Neutrophil (primary cell): Measurements from ENCODE around the gene CA6.
A peak's percentile ranks its signal among the peaks of the same experiment; 100 is the strongest.
"Not testable (repeated sequence)": the region's sequence is repeated elsewhere in the genome, so short reads cannot be mapped to it uniquely, and the experiment has no call there.

Experiments used
- H3K27ac ChIP-seq: fragments of 200-600 bp; sonication (generic); 2 replicates; pipeline ENCODE4 v1.5.1; 2016; ENCODE audit warnings: mild to moderate bottlenecking, moderate library complexity
- H3K27me3 ChIP-seq: fragments of 200-600 bp; sonication (generic); 2 replicates; pipeline ENCODE4 v1.6.0; 2016; ENCODE audit warnings: mild to moderate bottlenecking
- H3K36me3 ChIP-seq: fragments of 200-600 bp; sonication (generic); 2 replicates; pipeline ENCODE4 v1.5.1; 2017
- H3K4me1 ChIP-seq, 2 experiments: fragments of 200-600 bp in 1 of 2; sonication (generic) in 1 of 2; 1 replicate in 1 of 2; 2 replicates in 1 of 2; pipeline versions ENCODE4 v1.5.1 to v1.6.1; 2013 to 2016; ENCODE audit warnings: low read depth in 1 of 2, low read length in 1 of 2, mild to moderate bottlenecking in 1 of 2, moderate library complexity in 1 of 2; ENCODE audit not compliant: control insufficient read depth in 1 of 2, insufficient read depth in 1 of 2
- H3K4me3 ChIP-seq, 2 experiments: fragments of 200-600 bp in 1 of 2; sonication (generic) in 1 of 2; 1 replicate in 1 of 2; 2 replicates in 1 of 2; pipeline ENCODE4 v1.5.1; 2013 to 2016; ENCODE audit warnings: low read depth in 1 of 2, low read length in 1 of 2, mild to moderate bottlenecking in 1 of 2, moderate library complexity in 1 of 2
- H3K9me3 ChIP-seq: fragments of 200-600 bp; sonication (generic); 2 replicates; pipeline ENCODE4 v1.5.1; 2016
- TF ChIP-seq, protein P1 (sequence below): fragments of 200-600 bp; sonication (generic); IDR thresholded peaks from 2 replicates; pipeline ENCODE4 v1.5.1; 2016; ENCODE audit warnings: antibody characterized with exemption

Gene CA6

DNA sequence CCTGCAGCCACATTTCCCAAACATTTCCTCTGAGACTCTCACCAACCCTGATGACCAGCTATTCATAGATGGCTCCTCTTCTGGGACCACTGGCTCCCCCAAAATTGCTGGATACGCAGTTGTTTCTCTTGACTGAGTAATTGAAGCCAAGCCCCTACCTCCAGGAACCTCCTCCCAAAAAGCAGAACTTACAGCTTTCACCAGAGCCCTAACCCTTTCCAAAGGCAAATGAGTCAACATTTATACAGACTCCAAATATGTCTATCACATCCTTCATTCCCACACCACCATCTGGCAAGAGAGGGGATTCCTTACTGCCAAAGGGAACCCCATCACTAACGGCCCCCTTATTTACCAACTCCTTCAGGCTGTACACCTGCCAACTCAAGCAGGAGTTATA lies 20.3 kb upstream of the CA6 start:
- peaks cover 24 to 36% of the 10 kb centered on the region in 2 experiments for H3K4me1 ChIP-seq

DNA sequence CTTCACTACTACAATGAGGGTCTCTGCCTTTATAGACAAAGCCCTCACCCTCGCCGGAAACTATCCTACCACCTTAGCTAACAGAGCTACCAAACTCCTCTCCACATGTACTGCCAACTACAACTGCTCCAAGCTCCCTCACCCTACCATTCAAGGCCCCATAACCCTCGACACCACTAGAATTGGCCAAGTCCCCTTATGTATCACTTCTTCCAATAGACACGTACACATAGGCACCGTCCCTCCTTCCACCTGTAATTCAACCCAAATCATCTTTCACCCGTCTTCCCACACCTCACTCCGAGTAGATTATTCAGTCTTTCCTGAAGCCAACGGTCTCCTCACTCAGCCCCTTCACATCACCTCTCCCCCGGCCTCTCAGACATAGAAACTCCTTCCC lies 19.7 kb upstream of the CA6 start:
- TF ChIP-seq, protein P1, sequence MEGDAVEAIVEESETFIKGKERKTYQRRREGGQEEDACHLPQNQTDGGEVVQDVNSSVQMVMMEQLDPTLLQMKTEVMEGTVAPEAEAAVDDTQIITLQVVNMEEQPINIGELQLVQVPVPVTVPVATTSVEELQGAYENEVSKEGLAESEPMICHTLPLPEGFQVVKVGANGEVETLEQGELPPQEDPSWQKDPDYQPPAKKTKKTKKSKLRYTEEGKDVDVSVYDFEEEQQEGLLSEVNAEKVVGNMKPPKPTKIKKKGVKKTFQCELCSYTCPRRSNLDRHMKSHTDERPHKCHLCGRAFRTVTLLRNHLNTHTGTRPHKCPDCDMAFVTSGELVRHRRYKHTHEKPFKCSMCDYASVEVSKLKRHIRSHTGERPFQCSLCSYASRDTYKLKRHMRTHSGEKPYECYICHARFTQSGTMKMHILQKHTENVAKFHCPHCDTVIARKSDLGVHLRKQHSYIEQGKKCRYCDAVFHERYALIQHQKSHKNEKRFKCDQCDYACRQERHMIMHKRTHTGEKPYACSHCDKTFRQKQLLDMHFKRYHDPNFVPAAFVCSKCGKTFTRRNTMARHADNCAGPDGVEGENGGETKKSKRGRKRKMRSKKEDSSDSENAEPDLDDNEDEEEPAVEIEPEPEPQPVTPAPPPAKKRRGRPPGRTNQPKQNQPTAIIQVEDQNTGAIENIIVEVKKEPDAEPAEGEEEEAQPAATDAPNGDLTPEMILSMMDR, result no peak
- Histone ChIP-seq H3K4me1 (peaks cover 18 to 31% of the 10 kb centered on the region in 2 experiments), H3K27ac (peak overlapping the region; percentile 77), H3K36me3 (no peaks in the 10 kb centered on the region), H3K27me3 (no peaks in the 10 kb centered on the region), H3K9me3 (no peaks in the 10 kb centered on the region), H3K4me3 (no peak overlapping the region)

More for the DNA sequence above, 20.3 kb upstream of the CA6 start:
- H3K27me3 ChIP-seq, result no peaks in the 10 kb centered on the region
- no peaks in the 10 kb centered on the region for H3K9me3 ChIP-seq
- H3K36me3 ChIP-seq, result no peaks in the 10 kb centered on the region
- peak overlapping the region; percentile 77 for H3K27ac ChIP-seq
- H3K4me3 ChIP-seq, result no peak overlapping the region
- TF ChIP-seq, protein P1, result no peak

DNA sequence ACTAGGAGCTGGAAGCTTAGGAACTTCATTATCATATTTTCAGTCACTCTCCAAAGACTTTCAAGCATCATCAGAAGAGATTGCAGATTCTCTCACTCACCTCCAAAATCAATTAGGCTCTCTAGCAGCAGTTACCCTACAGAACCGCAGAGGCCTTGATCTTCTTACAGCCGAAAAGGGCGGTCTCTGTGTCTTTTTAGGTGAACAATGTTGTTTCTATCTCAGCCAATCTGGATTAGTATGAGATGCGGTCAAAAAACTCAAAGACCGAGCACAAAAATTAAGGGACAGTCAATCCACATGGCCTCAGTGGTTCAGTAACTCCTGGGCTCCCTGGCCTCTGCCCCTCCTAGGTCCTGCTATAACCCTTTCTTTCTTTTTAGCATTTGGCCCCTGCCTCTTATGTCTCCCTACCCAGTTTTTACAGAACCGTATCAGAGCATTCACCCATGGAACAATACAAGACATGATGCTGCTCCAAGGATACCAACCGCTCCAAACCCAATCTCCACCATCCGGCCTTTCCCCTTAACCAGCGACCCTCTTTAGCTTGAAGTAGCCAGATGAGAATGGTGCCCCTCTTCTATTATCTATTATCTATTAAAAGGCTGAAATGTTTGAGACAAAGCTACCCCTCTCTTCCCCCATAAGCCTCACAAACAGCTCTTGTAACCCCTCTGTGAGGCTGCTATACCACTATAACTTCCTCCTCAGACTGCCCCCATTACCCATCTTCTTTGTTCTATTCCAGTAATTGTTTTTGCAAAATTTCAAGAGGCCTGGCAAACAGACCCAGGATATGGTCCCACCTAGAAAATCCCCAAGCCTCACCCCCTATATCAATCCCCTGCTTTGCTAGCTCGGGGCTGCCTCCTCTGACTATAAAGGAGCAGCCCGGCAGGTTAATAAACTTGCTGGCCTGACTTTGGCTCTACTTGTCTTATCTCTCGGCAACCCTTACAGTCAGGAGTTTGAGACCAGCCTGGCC lies 18.7 kb upstream of the CA6 start:
- no peaks in the 10 kb centered on the region for H3K27me3 ChIP-seq
- TF ChIP-seq, protein P1, result no peak
- no peaks in the 10 kb centered on the region for H3K36me3 ChIP-seq
- H3K4me3 ChIP-seq, result no peak overlapping the region
- peaks cover 16 to 28% of the 10 kb centered on the region in 2 experiments for H3K4me1 ChIP-seq
- no peaks in the 10 kb centered on the region for H3K9me3 ChIP-seq
- H3K27ac ChIP-seq, result peak overlapping the region; percentile 77

DNA sequence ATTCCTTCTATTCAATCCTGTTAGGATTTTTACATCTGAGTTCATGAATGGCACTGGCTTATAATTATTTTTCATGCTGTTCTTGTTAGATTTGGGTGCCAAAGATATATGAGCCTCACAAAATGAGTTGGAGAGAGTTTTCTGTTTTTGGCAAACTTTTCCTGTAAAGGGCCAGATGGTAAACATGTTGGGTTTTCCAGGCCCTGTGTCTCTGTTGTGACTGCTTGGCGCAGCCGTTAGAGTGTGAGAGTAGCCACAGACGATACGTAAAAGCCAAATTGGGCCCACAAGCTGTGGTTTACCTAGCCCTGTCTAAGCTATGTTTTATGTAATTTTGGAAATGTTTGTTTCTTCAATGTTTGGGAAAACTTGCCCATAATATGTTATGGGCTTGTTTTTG lies 15.6 kb upstream of the CA6 start:
- TF ChIP-seq, protein P1, result no peak
- H3K27ac ChIP-seq, result no peak overlapping the region
- no peaks in the 10 kb centered on the region for H3K27me3 ChIP-seq
- H3K4me3 ChIP-seq, result no peak overlapping the region
- peaks cover 11 to 15% of the 10 kb centered on the region in 2 experiments for H3K4me1 ChIP-seq
- H3K36me3 ChIP-seq, result no peaks in the 10 kb centered on the region
- H3K9me3 ChIP-seq, result no peaks in the 10 kb centered on the region

DNA sequence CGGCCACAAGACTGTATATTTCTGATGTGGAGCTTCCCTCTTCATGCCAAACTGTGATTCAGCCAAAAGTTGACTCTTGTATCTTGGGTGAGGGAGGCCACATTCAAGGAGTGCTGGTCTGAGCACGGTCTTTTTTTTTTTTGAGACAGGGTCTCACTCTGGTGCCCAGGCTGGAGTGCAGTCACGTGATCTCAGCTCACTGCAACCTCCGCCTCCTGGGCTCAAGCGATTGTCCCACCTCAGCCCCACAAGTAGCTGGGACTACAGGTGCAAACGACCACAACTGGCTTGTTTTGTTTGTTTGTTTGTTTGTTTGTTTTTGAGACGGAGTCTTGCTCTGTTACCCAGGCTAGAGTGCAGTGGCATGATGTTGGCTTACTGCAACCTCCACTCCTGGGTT lies 8.6 kb upstream of the CA6 start:
- H3K36me3 ChIP-seq, H3K27me3 ChIP-seq, H3K9me3 ChIP-seq, H3K4me3 ChIP-seq: not testable (repeated sequence)
- Histone ChIP-seq H3K27ac (peak overlapping the region; percentile 70), H3K4me1 (peaks cover 42% of the 10 kb centered on the region in 2 experiments)

DNA sequence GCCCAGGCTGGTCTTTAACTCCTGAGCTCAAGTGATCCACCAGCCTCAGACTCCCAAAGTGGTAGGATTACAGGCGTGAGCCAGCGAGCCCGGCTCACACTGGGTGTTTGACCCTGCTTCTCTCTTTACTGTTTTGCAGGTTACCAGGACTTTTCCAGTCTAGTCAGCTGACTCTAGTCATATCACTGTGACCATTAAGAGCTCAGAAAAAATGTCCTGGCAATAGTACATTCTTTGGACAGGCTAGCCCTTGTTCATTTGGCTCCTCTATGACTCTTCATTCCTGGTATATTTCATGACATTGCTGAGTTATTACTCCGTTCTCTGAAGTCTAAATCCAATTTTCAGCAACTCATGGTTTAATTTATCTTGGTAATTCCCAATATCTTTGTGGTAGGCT lies 8.0 kb upstream of the CA6 start:
- TF ChIP-seq, protein P1, result no peak
- Histone ChIP-seq H3K36me3 (no peaks in the 10 kb centered on the region), H3K27ac (peak overlapping the region; percentile 70), H3K4me1 (peaks cover 42 to 47% of the 10 kb centered on the region in 2 experiments), H3K4me3 (peak overlapping the region; percentile 25 to 36), H3K9me3 (no peaks in the 10 kb centered on the region), H3K27me3 (no peaks in the 10 kb centered on the region)
